ENCODE data around the gene SLC26A8. TPM values are rescaled to one million over a fixed set of nuclear protein-coding genes. Genes with fewer than 3 reads are reported as not detected.

Gene SLC26A8, protein sequence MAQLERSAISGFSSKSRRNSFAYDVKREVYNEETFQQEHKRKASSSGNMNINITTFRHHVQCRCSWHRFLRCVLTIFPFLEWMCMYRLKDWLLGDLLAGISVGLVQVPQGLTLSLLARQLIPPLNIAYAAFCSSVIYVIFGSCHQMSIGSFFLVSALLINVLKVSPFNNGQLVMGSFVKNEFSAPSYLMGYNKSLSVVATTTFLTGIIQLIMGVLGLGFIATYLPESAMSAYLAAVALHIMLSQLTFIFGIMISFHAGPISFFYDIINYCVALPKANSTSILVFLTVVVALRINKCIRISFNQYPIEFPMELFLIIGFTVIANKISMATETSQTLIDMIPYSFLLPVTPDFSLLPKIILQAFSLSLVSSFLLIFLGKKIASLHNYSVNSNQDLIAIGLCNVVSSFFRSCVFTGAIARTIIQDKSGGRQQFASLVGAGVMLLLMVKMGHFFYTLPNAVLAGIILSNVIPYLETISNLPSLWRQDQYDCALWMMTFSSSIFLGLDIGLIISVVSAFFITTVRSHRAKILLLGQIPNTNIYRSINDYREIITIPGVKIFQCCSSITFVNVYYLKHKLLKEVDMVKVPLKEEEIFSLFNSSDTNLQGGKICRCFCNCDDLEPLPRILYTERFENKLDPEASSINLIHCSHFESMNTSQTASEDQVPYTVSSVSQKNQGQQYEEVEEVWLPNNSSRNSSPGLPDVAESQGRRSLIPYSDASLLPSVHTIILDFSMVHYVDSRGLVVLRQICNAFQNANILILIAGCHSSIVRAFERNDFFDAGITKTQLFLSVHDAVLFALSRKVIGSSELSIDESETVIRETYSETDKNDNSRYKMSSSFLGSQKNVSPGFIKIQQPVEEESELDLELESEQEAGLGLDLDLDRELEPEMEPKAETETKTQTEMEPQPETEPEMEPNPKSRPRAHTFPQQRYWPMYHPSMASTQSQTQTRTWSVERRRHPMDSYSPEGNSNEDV
- total RNA-seq, result not detected in 2 replicates

GRCh38 chr6:36023996-36024795 lies at the start of gene SLC26A8:
Gene SLC26A8 (minus strand): TSS chr6:36024641. CDS start chr6:36019707, 4,934 bp downstream.

GRCh38 chr6:36027501-36028087 lies 3.2 kb upstream of the SLC26A8 start, which contains the start of gene MAPK14:
Gene MAPK14 (plus strand): TSS chr6:36027808. CDS start chr6:36028158, 350 bp downstream.

DNA sequence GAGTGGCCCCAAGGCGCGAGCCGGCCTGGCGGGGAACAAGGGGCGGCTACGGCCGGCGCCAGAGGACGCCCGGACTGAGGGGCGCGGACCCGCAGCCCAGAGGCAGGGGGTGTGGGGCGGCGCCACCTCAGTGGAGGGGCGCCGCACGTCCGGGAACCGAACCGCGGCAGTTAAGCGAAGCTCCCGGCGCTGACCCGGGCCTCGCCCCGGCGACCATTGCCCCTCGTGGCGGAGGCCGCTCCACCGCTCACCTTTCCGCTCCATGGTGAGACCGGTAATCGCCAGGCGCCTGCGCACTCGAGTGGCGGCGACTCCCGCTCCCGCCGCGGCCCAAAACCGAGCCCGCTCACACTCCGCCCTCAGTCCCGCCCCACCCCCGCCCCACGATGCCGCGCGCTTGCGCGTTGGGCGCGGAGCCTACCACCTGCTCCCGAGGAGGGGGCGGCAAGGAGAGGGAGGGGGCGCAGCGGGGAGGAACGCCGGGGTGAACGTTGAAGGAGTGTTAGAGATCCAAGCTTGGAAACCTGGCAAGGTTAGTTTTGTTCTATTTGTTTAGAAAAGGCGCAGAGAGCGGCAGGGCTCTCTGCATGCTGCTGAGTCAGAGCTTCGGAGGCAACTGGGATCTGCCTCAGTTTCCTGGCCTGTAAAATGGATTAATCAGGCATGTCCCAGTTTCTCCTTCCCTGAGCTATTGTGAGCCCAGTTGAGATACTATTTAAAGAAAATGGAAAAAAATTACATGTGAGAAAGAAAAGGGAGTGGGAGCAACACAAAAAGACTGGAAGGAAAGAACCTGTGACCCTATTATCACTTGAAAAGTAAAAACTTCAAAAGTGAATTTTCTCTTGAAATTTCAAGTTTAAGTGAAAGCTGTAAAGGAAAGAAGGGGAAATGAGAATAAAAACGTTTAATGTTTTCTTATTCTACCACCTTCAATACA lies 103.4 kb downstream of the SLC26A8 start, which contains the start of gene SRPK1:
TSS of gene SRPK1 (minus strand) at position 306 of the 940 bp plus-strand sequence. CDS start at position 264, 42 bp downstream.

Other genes with a start within 250 kb of the SLC26A8 start
- not detected in 2 replicates for gene CLPSL2, start 248.0 kb downstream of the SLC26A8 start, total RNA-seq
- not detected in 2 replicates for gene CLPSL1, start 243.6 kb downstream of the SLC26A8 start, total RNA-seq
- not detected in 2 replicates for gene CLPS, start 227.3 kb downstream of the SLC26A8 start, total RNA-seq
- gene LHFPL5, start 219.3 kb downstream of the SLC26A8 start, total RNA-seq, result not detected in 2 replicates
- gene SRPK1, start 103.5 kb downstream of the SLC26A8 start, total RNA-seq, result 51.3 and 57.2 TPM in 2 replicates
- gene MAPK14, start 3.2 kb upstream of the SLC26A8 start, total RNA-seq, result 38.9 and 64.9 TPM in 2 replicates
- gene MAPK13, start 105.9 kb upstream of the SLC26A8 start, total RNA-seq, result 5.7 and 23.0 TPM in 2 replicates
- gene BRPF3, start 172.1 kb upstream of the SLC26A8 start, total RNA-seq, result 9.4 and 15.6 TPM in 2 replicates
- not detected in 2 replicates for gene PNPLA1, start 245.4 kb upstream of the SLC26A8 start, total RNA-seq

Data from epithelial cell of alveolus of lung (primary cell).